A673 (cell line): ENCODE data around the gene TTLL5. TPM values are rescaled to one million over a fixed set of nuclear protein-coding genes. Genes with fewer than 3 reads are reported as not detected.

Source experiments
- BruUV-seq: library from RNA; stranded (reverse); fragments of 400-500 nt; replicated peaks from 2 replicates; lab custom pipeline; 2021; lab: Mats Ljungman, UMichigan
- CTCF ChIA-PET: fragments of 300-600 bp; sonication (Branson Sonifier 250); formaldehyde crosslinking; loops from one replicate; lab custom pipeline; 2022; ENCODE audit warnings: antibody characterized with exemption; lab: Charles Lee
- POLR2A ChIA-PET: fragments of 300-600 bp; sonication (Branson Sonifier 250); formaldehyde crosslinking; loops from one replicate; lab custom pipeline; 2022; ENCODE audit warnings: antibody characterized with exemption; ENCODE audit not compliant: low non-redundant PET; lab: Charles Lee
- DNase-seq: peaks from one replicate; pipeline ENCODE4 v3.0.0-alpha.2; 2015; ENCODE audit warnings: low spot score
- H3K27ac ChIP-seq: fragments of 200-600 bp; sonication (generic); 2 replicates; pipeline ENCODE4 v1.5.1; 2016; ENCODE audit warnings: mixed run types, low read depth, mild to moderate bottlenecking, mixed read lengths, antibody characterized with exemption, low read length; ENCODE audit not compliant: poor library complexity, severe bottlenecking
- H3K27me3 ChIP-seq: fragments of 200-600 bp; sonication (generic); replicated peaks from 2 replicates; pipeline ENCODE4 v1.6.1; 2017; ENCODE audit warnings: mixed run types, low read depth, mild to moderate bottlenecking, mixed read lengths, antibody characterized with exemption, low read length; ENCODE audit not compliant: insufficient read depth, poor library complexity
- H3K36me3 ChIP-seq: fragments of 200-600 bp; sonication (generic); 2 replicates; pipeline ENCODE4 v1.6.1; 2016; ENCODE audit warnings: mixed run types, mild to moderate bottlenecking, mixed read lengths, antibody characterized with exemption, low read length; ENCODE audit not compliant: insufficient read depth, poor library complexity, severe bottlenecking
- H3K4me1 ChIP-seq: fragments of 200-600 bp; sonication (generic); 2 replicates; pipeline ENCODE4 v1.6.1; 2017; ENCODE audit warnings: mixed run types, mild to moderate bottlenecking, mixed read lengths, antibody characterized with exemption, low read length; ENCODE audit not compliant: insufficient read depth, poor library complexity, severe bottlenecking
- H3K4me3 ChIP-seq: fragments of 200-600 bp; sonication (generic); 2 replicates; pipeline ENCODE4 v1.5.1; 2016; ENCODE audit warnings: low read depth, mixed run types, mild to moderate bottlenecking, mixed read lengths, low read length; ENCODE audit not compliant: poor library complexity, severe bottlenecking
- H3K9me3 ChIP-seq: fragments of 200-600 bp; sonication (generic); 2 replicates; pipeline ENCODE4 v1.6.1; 2016; ENCODE audit warnings: mixed run types, low read depth, mild to moderate bottlenecking, mixed read lengths, antibody characterized with exemption, low read length; ENCODE audit not compliant: poor library complexity, severe bottlenecking
- CTCF ChIP-seq: fragments of 300-800, 200-600 bp; sonication (generic); conservative IDR thresholded peaks from 2 replicates; pipeline ENCODE4 v1.5.1; 2017; ENCODE audit warnings: low read depth, mild to moderate bottlenecking, antibody characterized with exemption, low read length, moderate library complexity, mixed read lengths
- EZH2 ChIP-seq: fragments of 200-600 bp; sonication (generic); IDR thresholded peaks from 2 replicates; pipeline ENCODE4 v1.6.1; 2017; ENCODE audit warnings: borderline replicate concordance, low read depth, mild to moderate bottlenecking, mixed read lengths, antibody characterized with exemption, low read length; ENCODE audit not compliant: poor library complexity, severe bottlenecking
- intact Hi-C: fragments of 100-400 bp; cut with micrococcal nuclease; formaldehyde crosslinking; loops from one replicate; pipeline ENCODE4 v1.10.0; 2022; ENCODE audit not compliant: unreplicated experiment
- total RNA-seq: library from RNA; stranded (reverse); gene quantifications from 2 replicates; pipeline ENCODE4 v1.2.3, GENCODE V29; 2021

The TTLL5 gene
- total RNA-seq, 1 experiment from 2014 or later = 56.7 TPM

- POLR2A ChIA-PET = no interaction called here
- H3K4me1 ChIP-seq = no peaks in the 10 kb centered on the region
- intact Hi-C loops = no loop called here
- no peak for DNase-seq
- TF ChIP-seq EZH2 (no peak), CTCF (no peak)
- H3K4me3 ChIP-seq = no peak overlapping the region
- H3K27ac ChIP-seq = no peak overlapping the region
- CTCF ChIA-PET = no interaction called here
- no peaks in the 10 kb centered on the region for H3K27me3 ChIP-seq
- peaks cover 10% of the 10 kb centered on the region for H3K36me3 ChIP-seq
- BruUV-seq = no TSS peak
- H3K9me3 ChIP-seq = no peaks in the 10 kb centered on the region
Observed at GRCh38 chr14:75824318-75824717, 163.3 kb downstream of the TTLL5 start.

GRCh38 chr14:75825147-75825592, 164.1 kb downstream of the TTLL5 start:
- CTCF ChIA-PET = no interaction called here
- Histone ChIP-seq H3K27me3 (no peaks in the 10 kb centered on the region), H3K4me1 (no peaks in the 10 kb centered on the region), H3K4me3 (no peak overlapping the region), H3K9me3 (no peaks in the 10 kb centered on the region), H3K27ac (no peak overlapping the region), H3K36me3 (peaks cover 2% of the 10 kb centered on the region)
- no peak for TF ChIP-seq CTCF
- no peak for TF ChIP-seq EZH2
- intact Hi-C loops = no loop called here
- no TSS peak for BruUV-seq
- DNase-seq = no peak
- POLR2A ChIA-PET = no interaction called here

GRCh38 chr14:75826599-75826998, 165.6 kb downstream of the TTLL5 start:
- intact Hi-C loops = no loop called here
- POLR2A ChIA-PET = no interaction called here
- TF ChIP-seq CTCF = no peak
- no peak for TF ChIP-seq EZH2
- Histone ChIP-seq H3K4me3 (no peak overlapping the region), H3K4me1 (no peaks in the 10 kb centered on the region), H3K27me3 (no peaks in the 10 kb centered on the region), H3K27ac (no peak overlapping the region), H3K9me3 (no peaks in the 10 kb centered on the region), H3K36me3 (no peaks in the 10 kb centered on the region)
- no TSS peak for BruUV-seq
- CTCF ChIA-PET = no interaction called here
- no peak for DNase-seq
